Keratinocyte (primary cell): ENCODE results near the gene P4HA3. TPM values are rescaled to one million over a fixed set of nuclear protein-coding genes. Genes with fewer than 3 reads are reported as not detected.

Experiments used
- DNase-seq: peaks from one replicate; pipeline ENCODE4 v3.0.0-alpha.2; 2011; ENCODE audit warnings: low read depth, missing footprints, low spot score
- FAIRE-seq: peaks from 2 replicates; lab custom pipeline; 2011; peaks lifted over from hg19 to GRCh38; lab: Jason Lieb, UNC
- H2AFZ ChIP-seq: 2 replicates; pipeline ENCODE4 v1.6.0; 2012; ENCODE audit warnings: low read length, control low read depth, inconsistent platforms; ENCODE audit not compliant: control insufficient read depth
- H3K27ac ChIP-seq: 2 replicates; pipeline ENCODE4 v1.5.1; 2011; ENCODE audit warnings: low read length; ENCODE audit not compliant: control insufficient read depth, insufficient read depth
- H3K27me3 ChIP-seq: 3 replicates; pipeline ENCODE4 v1.6.0; 2011; ENCODE audit warnings: low read length; ENCODE audit not compliant: control insufficient read depth, insufficient read depth; ENCODE audit errors: extremely low read depth
- H3K36me3 ChIP-seq, 2 experiments: 2 replicates in 1 of 2; 3 replicates in 1 of 2; pipeline ENCODE4 v1.5.1; 2011; ENCODE audit warnings: low read length in 2 of 2, mild to moderate bottlenecking in 1 of 2; ENCODE audit not compliant: control insufficient read depth in 2 of 2, insufficient read depth in 2 of 2; ENCODE audit errors: extremely low read depth in 1 of 2
- H3K4me1 ChIP-seq: 3 replicates; pipeline ENCODE4 v1.5.1; 2011; ENCODE audit warnings: low read length; ENCODE audit not compliant: control insufficient read depth, insufficient read depth; ENCODE audit errors: extremely low read depth
- H3K4me2 ChIP-seq: 3 replicates; pipeline ENCODE4 v1.6.0; 2011; ENCODE audit warnings: low read depth, low read length; ENCODE audit not compliant: control insufficient read depth, insufficient read depth; ENCODE audit errors: extremely low read depth
- H3K4me3 ChIP-seq, 3 experiments: fragments of 200-600 bp in 1 of 3; sonication (generic) in 1 of 3; 2 replicates in 2 of 3; 3 replicates in 1 of 3; pipeline ENCODE4 v1.5.1; 2011 to 2016; ENCODE audit warnings: low read length in 3 of 3, mild to moderate bottlenecking in 3 of 3, control low read depth in 2 of 3, inconsistent platforms in 1 of 3, low read depth in 1 of 3, mixed read lengths in 1 of 3, mixed run types in 1 of 3, moderate library complexity in 1 of 3; ENCODE audit not compliant: control insufficient read depth in 2 of 3, insufficient read depth in 2 of 3; ENCODE audit errors: extremely low read depth in 1 of 3
- H3K79me2 ChIP-seq: 2 replicates; pipeline ENCODE4 v1.6.0; 2012; ENCODE audit warnings: low read length; ENCODE audit not compliant: control insufficient read depth, insufficient read depth
- H3K9ac ChIP-seq: 3 replicates; pipeline ENCODE4 v1.6.0; 2011; ENCODE audit warnings: low read length; ENCODE audit not compliant: control insufficient read depth, insufficient read depth; ENCODE audit errors: extremely low read depth
- H3K9me1 ChIP-seq: 3 replicates; pipeline ENCODE4 v1.6.0; 2011; ENCODE audit warnings: low read length; ENCODE audit not compliant: control insufficient read depth, insufficient read depth; ENCODE audit errors: extremely low read depth
- H3K9me3 ChIP-seq: 2 replicates; pipeline ENCODE4 v1.5.1; 2012; ENCODE audit warnings: low read depth, low read length; ENCODE audit not compliant: control insufficient read depth
- H4K20me1 ChIP-seq: 3 replicates; pipeline ENCODE4 v1.6.0; 2011; ENCODE audit warnings: low read length; ENCODE audit not compliant: control insufficient read depth, insufficient read depth; ENCODE audit errors: extremely low read depth
- CTCF ChIP-seq, 3 experiments: IDR thresholded peaks in 1 of 3; conservative IDR thresholded peaks in 1 of 3; optimal IDR thresholded peaks in 1 of 3; 2 replicates in 2 of 3; 3 replicates in 1 of 3; pipeline versions ENCODE3 to v1.5.1; 2011; ENCODE audit warnings: low read length in 3 of 3, mild to moderate bottlenecking in 3 of 3, moderate library complexity in 2 of 3, control low read depth in 1 of 3, inconsistent platforms in 1 of 3; ENCODE audit not compliant: insufficient read depth in 2 of 3; ENCODE audit errors: extremely low read depth in 1 of 3
- EZH2 ChIP-seq: IDR thresholded peaks from one replicate; pipeline ENCODE4 v1.6.1; 2012; ENCODE audit warnings: inconsistent platforms, mild to moderate bottlenecking, low read length, moderate library complexity
- dilution Hi-C: fragments of 300-500 bp; cut with MboI; formaldehyde crosslinking; loops from one replicate; pipeline ENCODE4 v1.7.0; 2020; ENCODE audit warnings: low sequenced_read_pairs; ENCODE audit not compliant: extremely low pct_ligation_motif_present
- polyA plus RNA-seq, 5 experiments: library from polyadenylated mRNA; depleted of rRNA in 3 of 5; stranded (reverse) in 3 of 5; stranded (forward) in 1 of 5; unstranded in 1 of 5; fragments of >200 nt; gene quantifications; 1 replicate in 1 of 5; 2 replicates in 3 of 5; 3 replicates in 1 of 5; pipeline versions ENCODE4 v1.2.1 to v1.2.3, GENCODE V29; 2011 to 2012; ENCODE audit warnings: missing spikeins in 2 of 5, low read depth in 1 of 5, low replicate concordance in 1 of 5

P4HA3 gene
- polyA plus RNA-seq, 1 donor (not counting 4 experiments of a cell fraction or from before 2014, with no cell fraction given), result 0.14 TPM

DNA sequence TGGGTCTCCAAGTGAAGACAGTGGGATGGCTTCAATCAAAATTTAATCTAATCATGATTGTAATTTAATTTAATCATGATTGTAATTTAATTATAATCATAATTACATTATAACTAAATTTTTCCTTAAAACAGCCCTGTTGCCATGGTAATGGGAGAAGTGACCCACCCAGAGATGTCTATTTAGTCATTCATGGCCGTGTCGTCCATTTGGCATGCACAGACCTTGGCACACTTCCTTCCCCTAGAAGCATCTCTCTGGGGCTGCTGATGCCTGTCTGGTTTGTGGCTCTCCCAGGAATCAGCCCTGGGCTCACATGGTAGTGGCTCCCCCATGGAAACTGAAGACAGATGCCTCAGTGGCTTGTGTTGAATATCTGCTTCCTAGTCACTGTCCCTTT is 27.0 kb downstream of the P4HA3 start:
- H3K4me2 ChIP-seq, result no peak overlapping the region
- DNase-seq (no peak), FAIRE-seq (no peak)
- H2AFZ ChIP-seq, result no peak overlapping the region
- no peaks in the 10 kb centered on the region for H3K9me3 ChIP-seq
- H3K9ac ChIP-seq, result no peak overlapping the region
- H3K79me2 ChIP-seq, result no peaks in the 10 kb centered on the region
- no peaks in the 10 kb centered on the region for H3K27me3 ChIP-seq
- dilution Hi-C loops, result no loop called here
- no peaks in the 10 kb centered on the region for H4K20me1 ChIP-seq
- H3K4me3 ChIP-seq, result no peak overlapping the region
- H3K9me1 ChIP-seq, result no peaks in the 10 kb centered on the region
- H3K27ac ChIP-seq, result no peak overlapping the region
- no peak for TF ChIP-seq EZH2
- no peak for TF ChIP-seq CTCF (optimal IDR thresholded peaks at IDR 0.05 in 1 of 3, IDR thresholded peaks at IDR 0.05 in 1 of 3, conservative IDR thresholded peaks at IDR 0.05 in 1 of 3; ENCODE audit: extremely low read depth in 1 of 3, insufficient read depth in 2 of 3, low read length in 3 of 3)
- no peaks in the 10 kb centered on the region for H3K36me3 ChIP-seq
- H3K4me1 ChIP-seq, result peaks cover 7% of the 10 kb centered on the region

DNA sequence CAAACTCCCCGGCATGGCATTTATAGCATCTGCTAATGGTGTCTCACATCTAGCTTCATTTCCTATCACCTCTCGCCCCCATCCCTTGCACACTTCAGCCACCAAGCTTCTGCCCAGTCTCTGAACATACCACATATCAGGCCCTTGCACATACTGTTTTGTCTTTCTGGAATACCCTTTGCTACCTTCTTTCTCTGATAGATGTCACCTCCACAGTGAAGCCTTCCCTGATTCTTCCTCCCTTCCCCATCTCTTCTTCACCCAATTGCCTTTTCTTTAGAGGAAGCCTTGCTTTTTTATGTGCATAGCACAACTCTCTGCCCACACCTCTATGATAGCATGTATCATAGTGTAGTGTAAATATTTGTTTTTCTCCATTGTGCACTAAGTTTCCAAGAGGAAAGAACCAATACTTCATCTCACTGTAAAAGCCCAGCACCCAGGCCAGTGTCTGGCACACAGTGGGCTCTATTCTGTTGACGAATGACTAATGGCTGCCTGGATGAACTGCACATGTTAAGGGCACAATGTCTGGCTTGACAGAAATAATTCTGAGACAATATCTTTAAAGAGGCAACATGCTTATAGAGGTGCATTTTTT is 27.8 kb downstream of the P4HA3 start:
- Histone ChIP-seq H3K4me1 (peaks cover 11% of the 10 kb centered on the region), H3K36me3 (no peaks in the 10 kb centered on the region), H3K79me2 (no peaks in the 10 kb centered on the region), H3K27me3 (no peaks in the 10 kb centered on the region), H3K9ac (no peak overlapping the region), H4K20me1 (no peaks in the 10 kb centered on the region), H3K4me2 (no peak overlapping the region), H3K9me3 (no peaks in the 10 kb centered on the region), H3K9me1 (no peaks in the 10 kb centered on the region), H3K4me3 (no peak overlapping the region), H2AFZ (no peak overlapping the region), H3K27ac (no peak overlapping the region)
- dilution Hi-C loops, result no loop called here
- no peak for DNase-seq
- FAIRE-seq, result no peak
- TF ChIP-seq EZH2 (no peak), CTCF (optimal IDR thresholded peaks at IDR 0.05 in 1 of 3, IDR thresholded peaks at IDR 0.05 in 1 of 3, conservative IDR thresholded peaks at IDR 0.05 in 1 of 3; ENCODE audit: extremely low read depth in 1 of 3, insufficient read depth in 2 of 3, low read length in 3 of 3) (no peak)
